ENCODE data around the gene MTCL3.

Gene MTCL3

DNA sequence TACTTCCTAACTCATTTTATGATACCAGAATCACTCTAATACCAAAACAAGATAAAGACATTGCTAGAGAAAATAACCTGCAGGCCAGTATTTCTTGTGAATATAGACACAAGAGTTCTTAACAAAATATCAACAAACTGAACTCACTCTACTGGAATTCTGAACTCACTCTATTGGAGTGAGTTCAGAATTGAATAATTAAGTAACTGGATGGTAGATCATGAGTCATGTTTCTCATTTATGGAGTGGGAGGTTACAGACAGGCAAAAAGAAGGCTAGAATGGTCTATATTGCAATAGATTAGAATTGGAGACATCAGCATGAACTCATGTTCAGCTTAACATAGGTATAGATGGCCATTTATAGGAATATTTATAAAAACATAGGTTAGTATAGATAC lies 31.3 kb upstream of the MTCL3 start:
- TF ChIP-seq CTCF (IDR thresholded peaks at IDR 0.05) = no peak

DNA sequence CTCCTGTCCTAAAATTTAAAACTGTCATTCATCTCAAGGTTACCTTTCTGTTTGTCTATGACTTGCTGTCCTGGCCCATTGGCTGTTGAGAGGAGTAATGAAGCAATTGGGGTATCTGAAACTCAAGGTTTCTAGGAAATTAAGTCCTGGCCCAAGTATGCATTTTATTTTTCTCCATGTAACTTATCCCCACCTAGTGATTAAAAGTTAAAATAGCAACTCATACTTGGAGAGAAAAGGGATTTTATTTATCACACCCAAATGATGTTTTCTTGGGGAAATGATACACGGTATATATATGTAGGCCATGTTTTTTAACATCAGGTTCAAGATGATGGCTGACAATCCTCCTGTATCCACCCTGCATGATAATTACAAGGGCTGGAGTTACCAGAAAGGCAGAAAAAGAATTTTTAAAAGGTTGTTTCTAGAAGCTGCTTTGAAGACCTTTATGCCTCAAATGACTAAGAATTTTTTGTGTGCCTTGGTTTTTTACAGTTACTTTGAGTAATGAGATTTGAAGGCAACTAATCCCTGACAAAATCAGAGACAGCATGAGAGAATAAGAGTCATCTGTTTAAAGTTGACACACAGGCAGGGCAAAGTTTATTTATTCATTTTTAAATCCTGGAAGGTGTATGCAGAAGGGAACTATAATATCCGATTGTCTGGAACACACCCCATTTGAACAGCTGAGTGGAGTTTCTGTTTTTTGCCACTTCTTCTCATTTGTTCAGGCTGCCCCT lies 28.9 kb upstream of the MTCL3 start:
- peak; percentile 44; the same call in 1 of the 2 replicates for TF ChIP-seq CTCF (IDR thresholded peaks at IDR 0.05)

DNA sequence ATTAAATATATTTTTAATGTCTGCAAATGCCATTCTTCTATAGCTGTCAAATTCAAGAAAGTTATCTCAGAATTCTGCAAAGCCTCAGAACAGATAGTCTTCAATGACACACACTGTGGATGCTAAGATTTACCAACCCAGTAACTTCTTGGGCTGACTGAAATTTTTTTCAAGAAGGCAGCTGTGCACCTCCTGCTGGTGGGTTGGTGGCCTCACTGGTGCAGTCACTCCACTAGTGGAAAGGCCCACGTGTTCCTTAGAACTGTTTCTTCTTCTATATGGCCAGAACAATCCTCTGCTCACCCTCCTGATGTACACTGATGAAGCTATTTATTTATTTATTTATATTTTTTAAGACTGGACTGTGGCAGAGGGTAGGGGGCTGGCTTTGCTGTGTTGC lies 28.1 kb upstream of the MTCL3 start:
- TF ChIP-seq CTCF (IDR thresholded peaks at IDR 0.05) = peak; percentile 28; the same call in 1 of the 2 replicates

GRCh38 chr6:127539272-127539671 lies 20.1 kb upstream of the MTCL3 start:
- peak; percentile 72 for TF ChIP-seq CTCF (IDR thresholded peaks at IDR 0.05)

DNA sequence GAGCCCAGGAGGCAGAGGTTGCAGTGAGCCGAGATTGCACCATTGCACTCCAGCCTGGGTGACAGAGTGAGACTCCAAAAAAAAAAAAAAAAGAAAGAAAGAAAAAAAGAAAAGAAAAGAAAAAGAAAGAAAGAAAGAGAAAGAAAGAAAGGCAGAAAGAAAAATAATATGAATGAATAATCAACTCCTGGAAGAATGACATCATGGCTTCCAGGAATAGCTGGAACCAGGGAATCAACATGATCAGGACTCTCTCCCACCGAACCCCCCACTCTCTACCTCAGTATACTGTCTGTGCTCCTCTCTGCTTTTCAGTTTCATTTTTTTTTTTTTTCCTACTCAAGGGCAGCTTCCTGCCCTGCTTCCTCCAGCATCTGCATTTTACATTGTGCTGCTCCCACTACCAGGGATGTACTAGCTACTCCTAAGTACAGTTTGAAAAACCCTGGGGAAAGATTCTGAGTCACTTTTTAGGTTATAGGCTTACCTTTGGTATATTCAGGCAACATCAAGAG lies 19.7 kb upstream of the MTCL3 start:
- TF ChIP-seq CTCF (IDR thresholded peaks at IDR 0.05) = no peak

- no peak for TF ChIP-seq CTCF (IDR thresholded peaks at IDR 0.05)
Observed at GRCh38 chr6:127533736-127534135, 14.6 kb upstream of the MTCL3 start.

GRCh38 chr6:127533011-127533410 lies 13.9 kb upstream of the MTCL3 start:
- no peak for TF ChIP-seq CTCF (IDR thresholded peaks at IDR 0.05)

Data from LNCAP (cell line).